Renal cortex interstitium (tissue), 11 donors: Measurements from ENCODE around the gene KRT86. TPM values are rescaled to one million over a fixed set of nuclear protein-coding genes. Genes with fewer than 3 reads are reported as not detected.
"Not testable (repeated sequence)": the region's sequence is repeated elsewhere in the genome, so short reads cannot be mapped to it uniquely, and the experiment has no call there.

Experiments used
- DNase-seq, 11 donors: peaks; one replicate each; pipeline ENCODE4 v3.0.0-alpha.2; 2013; ENCODE audit warnings: low read depth in 9 of 11, low spot score in 4 of 11; ENCODE audit errors: extremely low read depth in 1 of 11
- polyA plus RNA-seq, 3 donors: library from polyadenylated mRNA; unstranded; fragments of 120-200 nt; gene quantifications; one replicate each; pipeline ENCODE4 v1.2.1, GENCODE V29; 2013; ENCODE audit not compliant: insufficient read length in 3 of 3

The KRT86 gene
- polyA plus RNA-seq, 3 donors = not detected

- DNase-seq = no peak
These were observed 10.2 kb downstream of the KRT86 start for GRCh38 chr12:52284562-52285171.

- no peak for DNase-seq
These were observed 10.8 kb downstream of the KRT86 start for GRCh38 chr12:52285172-52285745.

GRCh38 chr12:52285851-52286530 lies 11.5 kb downstream of the KRT86 start:
- no peak for DNase-seq

- not testable (repeated sequence) for DNase-seq
These were observed 12.7 kb downstream of the KRT86 start for GRCh38 chr12:52286857-52287785.

- DNase-seq = not testable (repeated sequence)
These were observed 13.7 kb downstream of the KRT86 start for GRCh38 chr12:52287816-52288805.

- DNase-seq = not testable (repeated sequence)
These were observed 16.2 kb downstream of the KRT86 start for GRCh38 chr12:52290483-52291134.

GRCh38 chr12:52291267-52291935 lies 17.0 kb downstream of the KRT86 start, which contains the start of gene KRT81:
TSS of gene KRT81 (minus strand) at chr12:52291534. CDS start at chr12:52291465, 69 bp downstream.
- DNase-seq = no peak

GRCh38 chr12:52293926-52294325 lies 19.5 kb downstream of the KRT86 start:
- no peak for DNase-seq

- no peak for DNase-seq
These were observed 20.4 kb downstream of the KRT86 start for GRCh38 chr12:52294803-52295202.

GRCh38 chr12:52295663-52296062 lies 21.2 kb downstream of the KRT86 start:
- DNase-seq = no peak

GRCh38 chr12:52296572-52297215 lies 22.2 kb downstream of the KRT86 start:
- DNase-seq = no peak

GRCh38 chr12:52298677-52299190 lies 24.3 kb downstream of the KRT86 start:
- no peak for DNase-seq

GRCh38 chr12:52300796-52301691 lies 26.6 kb downstream of the KRT86 start:
- DNase-seq = no peak

GRCh38 chr12:52301721-52302120 lies 27.3 kb downstream of the KRT86 start:
- not testable (repeated sequence) for DNase-seq

- DNase-seq = not testable (repeated sequence)
These were observed 27.9 kb downstream of the KRT86 start for GRCh38 chr12:52302242-52302914.
